ENCODE results near the gene BCAS4.

BCAS4 gene

DNA sequence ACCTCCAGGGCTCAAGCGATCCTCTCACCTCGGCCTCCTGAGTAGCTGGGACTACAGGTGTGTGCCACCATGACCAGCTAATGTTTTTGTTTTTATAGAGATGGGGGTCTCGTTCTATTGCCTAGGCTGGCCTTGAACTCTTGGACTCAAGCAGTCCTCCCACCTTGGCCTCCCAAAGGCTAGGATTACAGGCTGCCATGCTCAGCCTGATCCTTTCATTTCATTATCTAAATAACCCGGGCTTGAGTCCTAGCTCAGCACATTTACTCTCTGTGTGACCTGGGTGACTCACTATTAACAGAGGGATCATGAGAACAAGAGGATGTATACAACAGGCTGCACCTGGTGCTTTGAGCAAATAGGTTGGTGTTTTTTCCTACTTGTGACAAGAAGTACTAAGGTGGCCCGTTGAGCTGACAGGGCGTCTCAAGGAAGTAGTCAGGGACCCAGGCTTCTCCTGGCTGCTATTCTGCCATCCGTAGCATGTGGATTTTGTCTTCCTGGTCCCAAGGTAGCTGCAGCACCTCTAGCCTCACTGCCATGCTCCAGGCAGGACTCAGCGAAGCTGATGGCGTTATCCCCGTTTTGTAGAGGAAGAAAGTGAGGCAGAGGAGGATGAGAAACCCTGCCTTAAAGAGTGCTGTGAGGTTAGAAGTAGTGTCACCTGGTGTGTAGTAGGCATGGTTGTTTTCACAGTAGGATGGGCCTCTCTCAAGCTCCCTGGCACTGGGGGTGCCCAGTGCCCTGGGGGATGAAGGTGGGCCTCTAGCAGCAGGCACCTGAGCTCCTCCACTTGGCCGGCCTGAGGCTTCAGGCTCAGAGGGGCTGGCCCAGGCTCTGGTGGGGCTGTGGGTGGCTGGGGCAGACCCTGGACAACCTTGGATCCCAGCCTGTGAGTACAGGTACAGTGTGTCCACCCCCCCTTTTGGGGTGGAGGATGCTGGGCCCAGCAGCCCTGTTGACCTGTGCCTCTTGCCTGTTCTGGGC lies 73.9 kb downstream of the BCAS4 start:
- TF ChIP-seq, protein P1, sequence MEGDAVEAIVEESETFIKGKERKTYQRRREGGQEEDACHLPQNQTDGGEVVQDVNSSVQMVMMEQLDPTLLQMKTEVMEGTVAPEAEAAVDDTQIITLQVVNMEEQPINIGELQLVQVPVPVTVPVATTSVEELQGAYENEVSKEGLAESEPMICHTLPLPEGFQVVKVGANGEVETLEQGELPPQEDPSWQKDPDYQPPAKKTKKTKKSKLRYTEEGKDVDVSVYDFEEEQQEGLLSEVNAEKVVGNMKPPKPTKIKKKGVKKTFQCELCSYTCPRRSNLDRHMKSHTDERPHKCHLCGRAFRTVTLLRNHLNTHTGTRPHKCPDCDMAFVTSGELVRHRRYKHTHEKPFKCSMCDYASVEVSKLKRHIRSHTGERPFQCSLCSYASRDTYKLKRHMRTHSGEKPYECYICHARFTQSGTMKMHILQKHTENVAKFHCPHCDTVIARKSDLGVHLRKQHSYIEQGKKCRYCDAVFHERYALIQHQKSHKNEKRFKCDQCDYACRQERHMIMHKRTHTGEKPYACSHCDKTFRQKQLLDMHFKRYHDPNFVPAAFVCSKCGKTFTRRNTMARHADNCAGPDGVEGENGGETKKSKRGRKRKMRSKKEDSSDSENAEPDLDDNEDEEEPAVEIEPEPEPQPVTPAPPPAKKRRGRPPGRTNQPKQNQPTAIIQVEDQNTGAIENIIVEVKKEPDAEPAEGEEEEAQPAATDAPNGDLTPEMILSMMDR (conservative IDR thresholded peaks at IDR 0.05; ENCODE audit: low read depth, low read length): no peak
- peak; percentile 52 for DNase-seq (ENCODE audit: low read depth)
- no peak overlapping the region for H3K4me3 ChIP-seq (ENCODE audit: low read depth, low read length)

DNA sequence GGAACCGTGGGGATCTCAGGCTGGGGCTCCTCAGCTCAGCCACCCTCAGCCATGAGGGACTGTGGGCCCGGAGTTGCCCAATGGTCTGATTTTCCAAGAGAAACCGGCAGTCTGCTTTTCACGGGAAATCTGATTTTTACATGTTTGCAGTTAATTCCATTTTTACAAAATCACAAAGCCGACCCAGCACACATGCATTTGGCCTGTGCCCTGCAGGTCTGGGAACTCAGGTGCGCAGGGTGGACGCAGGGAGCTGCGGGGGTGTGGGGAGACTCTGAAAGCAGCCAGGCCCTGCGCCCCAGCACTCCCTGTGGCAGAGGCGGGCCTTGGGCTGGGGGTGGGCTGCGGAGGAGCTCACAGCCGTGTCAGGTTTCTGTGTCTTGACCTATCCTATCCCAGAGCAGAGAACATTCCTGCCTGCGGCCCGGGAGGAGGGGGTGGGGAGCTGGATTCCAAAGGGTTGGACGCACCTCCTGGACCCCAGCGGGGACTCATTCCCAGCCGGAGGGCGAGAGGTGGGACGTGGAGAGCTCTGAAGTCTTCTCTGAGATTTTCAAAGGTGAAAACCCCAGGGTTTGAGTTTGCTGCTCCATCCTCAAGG lies 75.8 kb downstream of the BCAS4 start:
- DNase-seq (ENCODE audit: low read depth): peak; percentile 62
- TF ChIP-seq, protein P1 (conservative IDR thresholded peaks at IDR 0.05; ENCODE audit: low read depth, low read length): no peak
- peak overlapping the region; percentile 37 for H3K4me3 ChIP-seq (ENCODE audit: low read depth, low read length)

DNA sequence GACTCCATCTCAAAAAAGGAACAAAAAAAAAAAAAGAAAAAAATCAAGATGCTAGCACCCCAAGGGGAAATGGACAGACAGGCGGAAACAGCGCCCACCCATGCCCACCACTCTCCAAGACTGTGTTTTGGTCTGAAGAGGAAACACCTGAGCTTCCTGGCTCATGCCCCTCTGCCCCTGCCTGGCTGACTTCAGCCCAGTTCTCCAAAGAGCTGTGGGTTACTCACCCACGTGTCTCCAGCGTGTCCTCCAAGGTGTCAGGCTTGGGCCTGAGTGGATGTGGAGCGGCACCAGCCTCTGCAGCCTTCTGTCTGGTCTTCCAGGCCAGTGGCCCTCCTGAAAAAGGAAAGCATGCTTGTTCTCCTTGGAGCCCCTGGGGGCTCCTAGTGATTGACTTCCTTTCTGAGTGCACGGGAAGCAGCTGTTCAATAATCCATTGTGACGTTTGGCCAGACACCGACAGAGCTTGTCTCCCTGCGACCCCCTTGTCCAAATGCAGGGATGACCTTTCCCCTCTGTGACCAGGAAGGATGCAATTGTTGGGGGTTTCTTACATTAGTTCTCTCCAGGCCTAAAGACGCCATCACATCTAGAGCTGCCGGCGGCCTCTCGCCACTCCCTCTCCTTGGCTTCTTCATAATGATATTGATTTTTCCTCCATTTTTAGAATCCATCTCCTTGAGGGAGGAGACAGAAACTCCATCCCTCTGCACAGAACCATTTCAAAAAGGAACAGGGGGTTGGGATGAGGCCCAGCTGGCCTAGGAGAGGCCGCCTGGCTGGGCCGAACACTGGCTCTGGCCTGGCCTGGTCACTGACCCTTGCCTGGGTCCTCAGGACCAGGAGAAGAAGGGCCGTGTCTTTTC lies 77.9 kb downstream of the BCAS4 start:
- TF ChIP-seq, protein P1 (conservative IDR thresholded peaks at IDR 0.05; ENCODE audit: low read depth, low read length): no peak
- DNase-seq (ENCODE audit: low read depth): no peak
- no peak overlapping the region for H3K4me3 ChIP-seq (ENCODE audit: low read depth, low read length)

DNA sequence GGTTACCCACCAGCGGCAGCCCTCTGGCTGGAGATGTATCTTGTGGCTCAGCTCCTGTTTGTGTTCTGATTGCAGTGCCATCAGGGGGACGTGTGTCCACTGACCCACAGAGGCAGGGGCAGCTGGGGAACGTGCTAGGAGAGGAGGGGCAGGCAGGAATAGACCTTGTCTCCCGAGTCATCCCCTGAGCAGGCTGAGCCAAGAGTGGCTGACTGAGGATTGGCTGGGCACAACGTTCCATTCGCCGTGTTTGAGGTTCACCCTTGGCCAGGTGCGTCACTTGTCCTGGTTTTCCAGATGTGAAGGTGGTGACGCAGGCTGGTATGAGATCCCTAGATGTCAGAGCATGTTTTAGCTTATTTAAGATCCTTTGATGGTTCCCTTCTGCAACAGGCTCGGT lies 78.7 kb downstream of the BCAS4 start:
- DNase-seq (ENCODE audit: low read depth): no peak
- TF ChIP-seq, protein P1 (conservative IDR thresholded peaks at IDR 0.05; ENCODE audit: low read depth, low read length): no peak
- no peak overlapping the region for H3K4me3 ChIP-seq (ENCODE audit: low read depth, low read length)

DNA sequence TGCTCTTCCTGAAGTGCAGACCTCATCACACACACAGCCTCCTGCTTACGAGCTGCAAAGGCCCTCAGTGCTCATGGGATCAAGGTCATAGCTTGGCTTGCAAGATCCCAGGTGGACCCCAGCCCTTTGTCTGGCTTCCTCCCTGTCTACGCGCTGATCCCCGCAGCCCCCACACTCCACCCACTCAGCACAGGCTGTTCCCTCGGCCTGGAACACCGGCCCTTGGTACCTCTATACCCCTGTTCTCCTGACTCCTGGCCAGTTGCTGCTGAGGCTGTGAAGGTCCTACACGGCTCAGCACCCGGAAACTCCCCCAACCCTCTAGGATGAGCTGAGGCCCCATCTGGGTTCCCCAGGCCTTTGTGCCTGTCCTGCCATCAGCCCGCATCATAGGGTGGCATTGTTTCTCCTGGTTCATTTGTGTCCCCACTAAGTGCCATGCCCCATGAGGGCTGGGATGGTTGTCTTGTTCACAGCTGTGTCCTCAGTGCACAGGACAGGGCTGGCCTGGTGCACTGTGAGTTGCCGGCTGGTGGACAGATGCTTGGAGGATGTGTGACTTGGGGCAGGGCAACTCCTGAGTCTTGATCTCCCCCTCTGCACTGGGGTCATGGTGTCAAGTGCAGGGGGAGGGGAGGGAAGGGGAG lies 79.4 kb downstream of the BCAS4 start:
- no peak overlapping the region for H3K4me3 ChIP-seq (ENCODE audit: low read depth, low read length)

More for the DNA sequence above, 79.4 kb downstream of the BCAS4 start:
- no peak for DNase-seq (ENCODE audit: low read depth)
- TF ChIP-seq, protein P1 (conservative IDR thresholded peaks at IDR 0.05; ENCODE audit: low read depth, low read length): no peak

All from choroid plexus epithelial cell (primary cell).